Endometrial microvascular endothelial cells (primary cell): ENCODE data around the gene LDLRAD4. TPM values are rescaled to one million over a fixed set of nuclear protein-coding genes. Genes with fewer than 3 reads are reported as not detected.

Experiments
- in situ Hi-C: cut with HindIII; loops from 2 replicates; pipeline ENCODE4 v1.10.0; 2017; ENCODE audit warnings: low sequenced_read_pairs, low pct_unique_long_range_greater_than_20kb; ENCODE audit errors: inconsistent ontology term
- total RNA-seq: library from RNA; depleted of rRNA; stranded (reverse); fragments of >200 nt; gene quantifications from one replicate; pipeline ENCODE4 v1.2.3, GENCODE V29; 2015; ENCODE audit errors: inconsistent ontology term

LDLRAD4 gene
- total RNA-seq, 1 donor from 2014 or later = 0.93 TPM

DNA sequence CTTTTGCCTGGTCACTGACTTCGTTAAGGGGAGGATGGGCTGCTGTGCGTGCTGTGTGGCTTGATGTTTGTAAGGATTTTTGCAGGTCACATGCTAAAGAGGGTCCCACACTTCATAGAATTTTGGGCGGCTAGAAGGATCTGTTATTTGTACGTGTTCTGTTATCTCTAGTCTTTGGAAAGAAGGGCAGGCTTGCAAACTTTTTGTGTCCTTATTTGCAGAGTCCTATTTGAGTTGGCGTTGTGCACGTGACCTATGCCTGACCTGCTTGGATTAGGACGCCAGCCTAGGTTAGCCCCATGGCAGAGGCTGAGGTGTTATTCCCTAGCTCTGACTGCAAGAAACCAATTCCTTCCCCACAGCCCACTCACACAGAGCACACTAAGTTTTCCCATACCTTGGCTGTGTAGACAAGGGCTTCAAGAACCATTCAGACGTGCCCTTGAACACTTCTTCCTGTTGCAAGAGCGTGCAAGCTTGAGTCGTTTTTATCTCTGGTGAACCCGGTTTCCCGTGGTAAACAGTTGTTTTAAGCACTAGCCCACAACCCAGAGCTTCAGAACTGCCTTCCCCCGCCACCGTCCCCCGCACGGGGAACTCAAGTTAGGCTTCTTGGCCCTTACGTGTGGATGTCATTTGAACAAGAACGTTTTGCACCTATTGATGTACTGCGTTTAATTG lies 94.6 kb downstream of the LDLRAD4 start:
- in situ Hi-C loops = no loop called here

DNA sequence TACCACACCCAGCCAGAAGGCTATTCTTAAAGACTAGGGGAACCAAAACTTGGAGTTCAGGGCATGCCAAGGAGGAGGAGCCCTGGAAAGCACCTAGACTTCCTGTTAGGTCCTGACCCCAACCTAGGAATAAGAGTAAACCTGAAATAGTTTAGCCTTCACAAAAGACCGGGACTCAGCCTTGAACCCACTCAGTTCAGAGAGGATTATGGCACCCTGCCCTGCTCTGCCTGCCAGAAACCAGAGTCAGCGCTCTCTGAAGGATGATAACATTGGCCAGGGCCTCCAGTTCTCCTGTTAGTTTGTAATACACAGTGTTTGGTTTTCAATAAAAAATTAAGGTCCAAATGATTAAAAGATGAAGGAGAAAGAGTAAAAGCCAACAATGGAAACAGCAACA lies 96.4 kb downstream of the LDLRAD4 start:
- in situ Hi-C loops = no loop called here

DNA sequence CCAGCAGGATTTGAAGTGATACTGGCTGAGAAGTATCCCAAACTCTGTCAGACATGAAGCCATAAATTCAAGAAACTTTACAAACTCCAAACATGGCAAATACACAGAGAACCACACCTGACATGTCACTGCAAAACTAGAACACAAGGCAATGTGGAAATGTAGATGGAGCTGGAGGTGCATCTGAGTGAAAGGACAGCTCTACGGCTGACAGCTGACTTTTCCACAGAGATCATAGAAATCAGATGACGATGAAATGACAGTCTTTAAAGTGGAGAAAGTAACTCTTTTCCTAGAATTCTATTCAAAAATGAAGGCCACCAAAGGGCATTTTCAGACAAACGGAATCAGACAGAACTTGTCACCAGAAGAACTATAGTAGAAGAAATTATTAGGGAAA lies 97.5 kb downstream of the LDLRAD4 start:
- in situ Hi-C loops = no loop called here

DNA sequence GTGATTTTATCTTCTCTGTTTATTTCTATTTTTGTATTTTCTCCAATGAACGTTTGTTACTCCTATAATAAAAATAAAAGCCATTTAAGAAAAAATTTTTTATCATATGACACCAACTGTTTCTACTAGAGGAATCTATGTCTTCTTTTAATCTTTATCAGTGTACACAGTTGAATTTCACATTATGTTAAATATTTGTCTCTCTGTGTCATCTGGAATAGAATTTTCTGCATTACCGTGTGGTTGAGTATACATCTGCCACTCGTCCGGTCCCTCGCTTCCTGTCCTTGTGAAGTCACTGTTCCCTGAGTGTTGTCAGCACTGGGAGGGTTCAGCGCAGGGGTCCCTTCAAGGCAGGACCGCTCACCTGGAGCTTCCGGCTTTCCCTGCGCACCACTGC lies 99.2 kb downstream of the LDLRAD4 start:
- in situ Hi-C loops = no loop called here

DNA sequence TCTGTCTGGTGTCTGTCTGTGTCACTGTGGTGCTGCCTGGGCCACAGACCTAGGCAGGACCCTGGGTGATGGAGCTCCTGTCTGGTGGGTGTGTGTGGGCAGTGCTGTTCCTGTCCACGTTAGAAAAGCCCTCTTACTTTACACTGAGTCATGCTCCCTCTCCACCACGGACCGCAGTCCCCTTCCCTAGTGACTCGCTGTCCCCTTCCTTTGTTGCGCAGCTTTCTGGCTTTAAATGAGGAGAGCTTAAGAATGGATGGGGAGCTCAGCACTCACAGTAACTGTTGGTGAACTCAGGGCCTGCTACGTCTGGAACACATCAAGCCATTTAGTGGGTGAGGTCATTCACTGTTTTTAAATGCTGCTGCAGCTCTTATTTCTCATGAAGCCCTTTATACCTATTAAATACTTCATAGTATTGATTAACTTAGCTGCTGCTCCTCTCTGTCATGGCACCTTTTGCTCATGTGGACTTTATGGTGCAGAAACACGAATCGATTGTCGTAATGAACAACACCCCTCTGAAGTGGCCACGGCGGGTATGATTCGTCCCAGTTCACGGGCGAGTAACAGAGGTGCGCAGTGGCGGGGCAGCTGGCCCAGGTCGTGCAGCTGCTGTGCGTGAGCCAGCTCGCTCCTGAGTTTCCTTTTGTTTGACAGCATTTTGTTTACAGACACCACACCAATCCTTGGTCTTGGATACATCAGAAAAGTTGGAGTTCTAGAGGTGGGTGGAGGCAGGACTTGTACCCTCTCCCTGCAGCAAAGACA lies 100.4 kb downstream of the LDLRAD4 start:
- in situ Hi-C loops = no loop called here

DNA sequence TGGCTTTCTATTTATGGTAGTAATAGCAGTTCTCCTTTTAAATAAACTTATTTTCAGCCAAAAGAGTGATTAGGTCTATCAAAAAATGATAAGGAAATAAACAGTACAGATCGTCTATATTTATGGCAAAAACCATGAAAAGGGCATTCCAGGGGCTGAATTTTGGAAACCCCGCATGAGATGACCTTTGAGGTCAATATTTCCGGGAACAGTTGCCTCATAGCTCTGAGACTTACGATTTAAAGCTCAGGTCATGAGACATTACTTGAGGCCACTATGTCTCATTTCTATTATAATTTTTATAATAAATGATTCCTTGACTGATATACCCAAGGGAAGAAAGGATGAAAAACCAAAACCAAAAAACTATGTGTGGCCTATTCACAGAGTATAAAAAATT lies 101.1 kb downstream of the LDLRAD4 start:
- in situ Hi-C loops = no loop called here

DNA sequence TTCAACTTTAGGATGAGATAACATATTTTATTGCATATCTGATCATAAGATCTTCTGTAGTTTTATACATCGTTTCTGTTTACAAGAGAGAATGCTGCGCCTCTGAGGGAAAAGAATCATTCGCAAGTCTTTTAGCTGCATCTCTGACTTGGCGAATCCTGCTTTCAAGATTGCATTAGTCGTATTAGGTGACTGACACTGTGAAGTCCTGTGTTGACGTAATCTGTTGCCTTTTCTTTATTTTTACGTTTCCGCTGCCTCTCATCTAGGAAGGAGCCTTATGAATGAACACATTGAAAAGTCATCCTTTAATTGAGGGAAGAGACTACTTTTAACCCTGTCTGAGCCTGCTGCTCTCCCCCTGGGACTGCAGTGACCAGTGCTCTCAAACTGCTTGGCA lies 101.5 kb downstream of the LDLRAD4 start:
- in situ Hi-C loops = no loop called here

DNA sequence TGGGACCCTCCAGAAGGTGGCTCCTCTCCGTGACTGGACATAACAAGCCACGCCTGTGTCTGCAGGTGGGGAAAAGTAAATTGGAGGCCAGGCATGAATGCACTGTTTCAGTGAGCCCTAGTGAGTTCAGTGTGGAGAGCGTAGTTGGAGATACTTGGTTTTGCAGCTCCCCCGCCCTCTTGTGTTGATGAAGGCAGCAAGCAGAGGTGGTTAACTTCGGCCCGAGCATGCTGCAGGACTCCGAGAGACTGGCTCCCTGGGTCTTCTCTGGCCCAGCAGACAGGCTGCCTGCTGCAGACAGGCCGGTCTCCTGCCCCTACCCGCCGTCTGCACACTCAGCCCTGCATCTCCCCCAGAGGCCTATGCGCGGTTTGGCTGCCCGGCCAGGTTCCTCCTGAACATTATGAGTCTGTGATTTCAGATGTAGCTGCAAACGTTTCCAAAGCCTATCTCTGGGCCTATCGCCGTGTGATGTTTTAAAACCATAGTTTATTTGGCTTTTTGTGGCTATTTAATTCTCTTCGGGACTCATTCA lies 102.4 kb downstream of the LDLRAD4 start:
- in situ Hi-C loops = no loop called here

DNA sequence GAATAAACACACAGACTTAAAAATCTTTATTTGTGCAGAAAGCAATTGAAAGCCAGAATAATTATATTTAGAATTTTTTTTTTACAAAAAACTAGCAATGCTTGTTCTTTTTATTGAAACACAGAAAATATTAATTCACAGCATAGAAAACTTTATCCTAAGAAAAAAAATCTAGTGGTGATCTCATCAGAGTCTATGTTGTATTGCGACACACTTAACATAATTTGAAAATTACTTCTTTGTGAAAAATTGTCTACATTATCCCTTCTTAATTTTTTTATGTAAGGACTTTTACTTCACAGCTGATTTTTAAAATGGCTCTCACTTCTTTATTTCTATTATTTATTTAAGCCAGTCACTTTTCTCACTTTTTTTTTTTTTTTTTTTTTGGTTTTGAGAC lies 103.4 kb downstream of the LDLRAD4 start:
- in situ Hi-C loops = no loop called here

DNA sequence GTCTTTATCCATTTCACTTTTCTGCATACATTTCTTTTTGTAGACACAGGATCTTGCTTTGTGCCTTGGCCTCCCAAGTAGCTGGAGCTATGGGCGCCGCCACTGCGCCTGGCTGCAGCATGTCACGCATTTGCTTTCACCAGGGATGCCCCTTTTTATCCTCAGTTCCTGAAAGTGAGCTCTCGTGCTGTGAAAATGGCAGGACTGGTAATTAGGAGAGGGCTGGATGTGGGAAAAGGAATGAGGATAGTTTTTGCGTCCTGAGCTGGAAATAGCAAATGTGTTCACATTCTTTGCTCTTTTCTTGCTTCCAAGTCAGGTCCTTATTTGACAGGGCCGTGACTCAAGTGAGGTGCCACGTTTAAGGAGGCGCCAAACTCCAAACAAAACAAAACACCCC lies 104.6 kb downstream of the LDLRAD4 start:
- in situ Hi-C loops = no loop called here

DNA sequence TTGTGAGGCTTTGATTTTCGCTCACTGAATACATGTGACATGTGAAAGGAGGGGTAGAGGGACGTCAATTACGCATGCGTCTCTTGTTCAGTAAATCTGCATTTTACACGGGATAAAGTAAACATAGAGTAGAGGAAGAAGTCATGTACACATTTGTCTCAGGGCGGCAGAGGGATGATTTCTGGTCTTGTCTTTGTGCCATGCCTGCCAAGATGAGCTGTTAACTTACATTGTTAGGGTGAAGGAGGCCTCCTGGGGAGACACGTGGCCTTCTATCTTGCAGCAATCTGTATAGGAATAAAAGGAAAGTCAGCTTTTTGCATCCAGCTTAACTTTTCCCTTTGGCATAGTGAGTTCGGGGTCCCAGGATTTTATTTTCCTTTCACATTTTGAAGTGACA lies 106.3 kb downstream of the LDLRAD4 start:
- in situ Hi-C loops = no loop called here

DNA sequence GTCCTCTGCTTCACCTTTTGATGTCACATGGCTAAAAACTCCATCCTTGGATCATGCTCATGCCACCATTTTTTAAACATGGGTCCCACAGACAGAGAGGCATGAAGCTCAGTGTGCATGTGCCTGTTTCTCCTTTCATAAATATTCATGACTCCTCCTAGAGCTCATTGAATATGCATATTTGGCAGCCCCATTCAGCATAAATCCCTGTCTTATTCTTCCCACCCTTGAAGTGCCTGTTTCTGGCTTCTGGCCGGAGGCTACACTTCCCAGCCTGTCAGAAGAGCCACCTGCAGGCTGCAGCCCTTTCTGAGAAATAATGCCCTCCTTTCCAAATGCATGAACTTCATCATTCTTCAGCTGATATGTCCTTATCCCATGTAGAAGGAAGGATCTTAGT lies 109.7 kb downstream of the LDLRAD4 start:
- in situ Hi-C loops = no loop called here

DNA sequence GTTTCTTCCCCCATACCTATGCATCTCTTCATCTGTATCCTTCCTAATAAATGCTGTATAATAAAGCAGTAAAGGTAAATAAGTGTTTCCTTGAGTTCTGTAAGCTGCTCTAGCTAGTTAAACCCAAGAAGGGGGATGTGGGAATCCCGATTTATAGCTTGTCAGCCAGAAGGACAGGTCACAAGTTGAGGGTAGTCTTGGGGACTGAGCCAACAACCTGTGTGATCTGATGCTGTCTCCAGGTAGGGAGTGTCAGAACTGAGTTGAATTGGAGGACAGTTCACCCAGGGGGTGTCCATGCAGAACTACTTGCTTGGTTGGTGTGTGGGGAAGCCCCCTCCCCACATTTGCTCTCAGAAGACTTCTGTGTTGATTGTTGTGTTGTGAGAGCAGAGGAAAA lies 112.4 kb downstream of the LDLRAD4 start:
- in situ Hi-C loops = no loop called here

DNA sequence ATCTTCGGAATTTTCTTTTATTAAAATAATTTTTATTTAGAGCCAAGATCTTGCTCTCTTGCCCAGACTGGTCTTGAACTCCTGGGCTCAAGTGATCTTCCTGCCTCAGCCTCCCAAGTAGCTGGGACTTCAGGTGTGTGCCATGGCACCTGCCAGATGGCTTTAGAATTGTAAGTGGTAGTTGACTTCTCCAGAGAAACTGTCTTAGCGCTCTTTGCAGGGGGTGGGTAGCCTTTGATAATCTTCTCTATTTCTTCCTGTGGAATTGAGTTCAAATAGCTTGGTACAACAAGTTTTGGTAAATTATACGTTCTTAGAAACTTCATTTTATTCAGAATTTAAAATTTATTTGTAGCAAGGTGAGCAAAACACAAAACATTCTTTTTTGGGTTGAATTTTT lies 113.3 kb downstream of the LDLRAD4 start:
- in situ Hi-C loops = no loop called here

DNA sequence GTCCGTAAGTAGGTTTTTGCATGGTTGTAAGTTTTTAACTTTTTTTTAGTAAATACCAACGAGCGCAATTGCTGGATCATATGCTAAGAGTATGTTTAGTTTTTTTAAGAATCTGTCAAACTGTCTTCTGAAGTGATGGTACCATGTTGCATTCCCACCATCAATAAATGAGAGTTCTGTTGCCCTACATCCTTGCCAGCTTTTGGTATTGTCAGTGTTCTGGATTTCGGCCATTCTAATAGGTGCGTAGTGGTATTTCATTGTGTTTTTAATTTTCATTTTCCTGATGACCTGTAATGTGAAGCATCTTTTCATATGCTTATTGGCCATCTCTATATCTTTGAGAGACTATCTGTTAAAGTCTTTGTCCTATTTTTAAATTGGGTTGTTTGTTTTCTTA lies 114.3 kb downstream of the LDLRAD4 start:
- in situ Hi-C loops = no loop called here

DNA sequence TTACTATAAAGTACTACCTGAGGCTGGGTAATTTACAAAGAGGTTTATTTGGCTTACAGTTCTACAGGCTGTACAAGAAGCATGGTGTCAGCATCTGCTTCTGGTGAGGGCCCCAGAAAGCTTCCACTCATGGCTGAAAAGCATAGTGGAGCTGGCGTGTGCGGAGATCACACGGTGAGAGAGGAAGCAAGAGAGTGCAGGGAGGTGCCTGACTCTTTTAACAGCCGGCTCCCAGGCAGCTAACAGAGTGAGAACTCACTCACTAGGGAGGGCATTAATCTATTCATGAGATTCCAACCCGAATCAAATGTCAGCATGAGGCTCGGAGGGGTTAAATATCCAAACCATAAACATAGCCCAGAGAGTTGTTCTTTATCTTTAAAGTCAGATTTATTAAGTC lies 117.3 kb downstream of the LDLRAD4 start:
- in situ Hi-C loops = no loop called here

DNA sequence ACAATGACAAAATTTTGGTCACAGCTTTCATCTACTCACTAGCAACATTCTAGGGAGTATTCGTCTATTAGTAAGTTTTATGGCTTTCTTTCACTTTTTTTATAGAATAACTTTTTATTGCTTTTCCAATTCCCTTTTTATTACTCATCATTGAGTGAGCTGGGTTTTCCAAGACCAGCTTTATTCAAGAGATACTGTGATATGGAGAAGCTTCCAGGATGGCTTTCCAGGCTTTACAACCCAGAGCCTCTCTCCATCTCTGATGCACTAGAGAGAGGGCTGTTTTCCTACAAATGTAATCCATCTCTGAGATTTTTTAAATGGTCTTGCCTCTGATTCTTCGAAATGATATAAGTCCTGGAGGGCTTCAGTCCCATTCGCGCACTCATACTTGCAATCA lies 118.3 kb downstream of the LDLRAD4 start:
- in situ Hi-C loops = no loop called here

DNA sequence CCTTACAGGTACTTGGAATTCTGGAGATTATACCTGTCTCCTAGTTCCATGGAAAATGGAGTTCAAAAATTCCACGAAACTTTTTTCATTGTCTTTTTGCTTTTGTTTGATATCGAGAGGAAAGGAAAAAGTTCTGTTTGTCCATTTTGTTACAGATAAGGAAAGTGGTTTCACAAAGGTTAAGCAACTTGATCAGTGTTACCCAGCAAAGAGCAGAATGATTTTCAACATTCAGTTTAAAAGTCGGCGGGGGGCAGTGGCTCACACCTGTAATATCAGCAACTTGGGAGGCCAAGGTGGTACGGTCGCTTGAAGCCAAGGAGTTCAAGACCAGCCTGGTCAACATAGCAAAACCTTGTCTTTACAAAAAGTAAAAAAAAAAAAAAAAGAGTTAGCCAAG lies 118.8 kb downstream of the LDLRAD4 start:
- in situ Hi-C loops = no loop called here

DNA sequence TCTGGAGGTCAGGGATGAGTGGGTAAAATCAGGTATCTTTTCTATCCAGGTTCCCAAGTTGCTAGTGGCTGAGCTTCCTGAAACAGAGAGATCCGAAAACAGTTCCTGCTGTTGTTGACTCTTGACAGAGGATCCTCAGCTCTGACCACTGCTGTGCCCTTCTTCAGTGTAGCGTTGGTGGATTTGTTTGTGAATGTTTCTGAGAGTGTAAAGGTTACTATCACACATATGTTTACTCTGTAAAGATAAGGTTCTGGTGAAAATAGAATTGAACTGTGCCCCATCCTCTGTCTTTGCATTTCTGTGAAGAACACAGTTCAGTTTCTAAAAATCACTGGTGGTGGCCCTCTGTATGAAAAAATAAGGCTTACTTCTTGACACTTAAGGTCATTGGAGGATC lies 119.8 kb downstream of the LDLRAD4 start:
- in situ Hi-C loops = no loop called here

DNA sequence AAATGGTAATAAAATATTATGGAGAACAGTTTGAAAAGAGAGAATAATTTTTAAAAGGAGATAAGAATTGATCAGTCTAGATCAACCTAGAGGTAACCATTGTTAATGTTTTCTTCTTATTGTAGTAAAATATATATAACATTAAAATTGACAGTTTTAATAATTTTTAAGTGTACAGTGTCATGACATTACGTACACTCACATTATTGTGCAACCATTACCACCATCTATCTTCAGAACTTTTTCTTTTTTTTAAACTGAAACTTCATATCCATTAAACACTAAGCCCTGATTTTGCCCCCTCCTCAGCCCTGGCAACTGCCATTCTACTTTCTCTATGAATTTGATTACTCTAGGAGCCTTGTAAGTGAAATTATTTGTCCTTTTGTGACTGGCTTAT lies 121.1 kb downstream of the LDLRAD4 start:
- in situ Hi-C loops = no loop called here
